H1 (cell line): ENCODE results near the gene PTPRD. TPM values are rescaled to one million over a fixed set of nuclear protein-coding genes. Genes with fewer than 3 reads are reported as not detected.

Experiments used
- CTCF ChIA-PET: fragments of 300-600 bp; sonication (Branson Sonifier 250); formaldehyde crosslinking; loops from one replicate; lab custom pipeline; 2021; ENCODE audit not compliant: partially characterized antibody; lab: Charles Lee
- POLR2A ChIA-PET: fragments of 300-600 bp; sonication (Branson Sonifier 250); formaldehyde crosslinking; loops from one replicate; lab custom pipeline; 2021; ENCODE audit warnings: inconsistent platforms; ENCODE audit not compliant: partially characterized antibody; lab: Charles Lee
- DNase-seq, 2 experiments: peaks; one replicate each; pipeline versions ENCODE4 v3.0.0 to v3.0.0-alpha.2; 2010 to 2022; ENCODE audit warnings: low spot score in 2 of 2, low read depth in 1 of 2, mixed read lengths in 1 of 2
- FAIRE-seq: peaks from 2 replicates; lab custom pipeline; 2011; peaks lifted over from hg19 to GRCh38; lab: Jason Lieb, UNC
- H2AFZ ChIP-seq: 2 replicates; pipeline ENCODE4 v1.8.1; 2012; ENCODE audit warnings: low read length, inconsistent platforms
- H2AK5ac ChIP-seq: 2 replicates; pipeline ENCODE4 v1.6.1; 2013; ENCODE audit warnings: low read depth, low read length
- H2BK120ac ChIP-seq: replicated peaks from 2 replicates; pipeline ENCODE3; 2013; ENCODE audit warnings: low read depth, low read length, inconsistent platforms
- H2BK12ac ChIP-seq: 2 replicates; pipeline ENCODE4 v1.6.1; 2013; ENCODE audit warnings: low read depth, low read length
- H2BK15ac ChIP-seq: 2 replicates; pipeline ENCODE4 v1.6.1; 2013; ENCODE audit warnings: low read length
- H2BK20ac ChIP-seq: 2 replicates; pipeline ENCODE4 v1.6.1; 2013; ENCODE audit warnings: low read length
- H2BK5ac ChIP-seq: 2 replicates; pipeline ENCODE4 v1.6.1; 2013; ENCODE audit warnings: low read depth, low read length
- H3K14ac ChIP-seq: 2 replicates; pipeline ENCODE4 v1.6.1; 2013; ENCODE audit warnings: inconsistent platforms; ENCODE audit not compliant: insufficient read length
- H3K18ac ChIP-seq: 2 replicates; pipeline ENCODE4 v1.6.1; 2013; ENCODE audit warnings: low read length; ENCODE audit errors: extremely low read depth
- H3K23ac ChIP-seq: 2 replicates; pipeline ENCODE4 v1.6.1; 2013; ENCODE audit warnings: inconsistent platforms; ENCODE audit not compliant: insufficient read length
- H3K23me2 ChIP-seq: 2 replicates; pipeline ENCODE4 v1.6.1; 2013; ENCODE audit warnings: low read depth, low read length
- H3K27ac ChIP-seq: 2 replicates; pipeline ENCODE4 v1.6.1; 2011; ENCODE audit warnings: low read depth, low read length, inconsistent platforms
- H3K27me3 ChIP-seq, 4 experiments: replicated peaks in 1 of 4; 1 replicate in 1 of 4; 2 replicates in 3 of 4; pipeline versions ENCODE4 v1.6.1 to v1.8.1; 2011 to 2013; ENCODE audit warnings: low read length in 3 of 4, mild to moderate bottlenecking in 3 of 4, inconsistent platforms in 2 of 4, mixed read lengths in 2 of 4, moderate library complexity in 1 of 4; ENCODE audit not compliant: control insufficient read depth in 3 of 4, insufficient read depth in 3 of 4; ENCODE audit errors: extremely low read depth in 1 of 4
- H3K36me3 ChIP-seq, 4 experiments: 2 replicates each; pipeline versions ENCODE4 v1.6.1 to v1.8.1; 2011 to 2013; ENCODE audit warnings: mild to moderate bottlenecking in 4 of 4, low read length in 3 of 4, moderate library complexity in 2 of 4, control low read depth in 1 of 4, inconsistent platforms in 1 of 4; ENCODE audit not compliant: insufficient read depth in 4 of 4, control insufficient read depth in 2 of 4
- H3K4ac ChIP-seq: replicated peaks from 2 replicates; pipeline ENCODE3; 2013; ENCODE audit warnings: low read length, low read depth, mixed read lengths, inconsistent platforms; ENCODE audit not compliant: insufficient read length
- H3K4me1 ChIP-seq, 4 experiments: replicated peaks in 1 of 4; 1 replicate in 1 of 4; 2 replicates in 3 of 4; pipeline versions ENCODE4 v1.6.1 to v1.8.1; 2011 to 2013; ENCODE audit warnings: low read length in 3 of 4, inconsistent platforms in 2 of 4, mixed read lengths in 1 of 4; ENCODE audit not compliant: insufficient read depth in 4 of 4, control insufficient read depth in 3 of 4
- H3K4me2 ChIP-seq, 2 experiments: 2 replicates each; pipeline versions ENCODE4 v1.6.1 to v1.8.1; 2011 to 2013; ENCODE audit warnings: low read depth in 2 of 2, low read length in 2 of 2, control low read depth in 1 of 2, inconsistent platforms in 1 of 2, mild to moderate bottlenecking in 1 of 2; ENCODE audit not compliant: insufficient read depth in 1 of 2
- H3K4me3 ChIP-seq, 4 experiments: fragments of 200-600, 300-600 bp in 1 of 4; sonication (generic), shearing (Covaris generic), sonication (Bioruptor Twin) in 1 of 4; 2 replicates each; pipeline versions ENCODE4 v1.5.1 to v1.8.1; 2011 to 2016; ENCODE audit warnings: low read length in 4 of 4, low read depth in 3 of 4, control low read depth in 2 of 4, inconsistent platforms in 2 of 4, mild to moderate bottlenecking in 2 of 4, mixed read lengths in 1 of 4, moderate library complexity in 1 of 4; ENCODE audit not compliant: insufficient read depth in 2 of 4; ENCODE audit errors: extremely low read depth in 1 of 4
- H3K56ac ChIP-seq: replicated peaks from 2 replicates; pipeline ENCODE3; 2013; ENCODE audit warnings: low read depth, mild to moderate bottlenecking, mixed read lengths, low read length, inconsistent platforms; ENCODE audit not compliant: insufficient read length
- H3K79me1 ChIP-seq: 2 replicates; pipeline ENCODE4 v1.6.1; 2013; ENCODE audit warnings: low read depth, low read length, control low read depth
- H3K79me2 ChIP-seq, 2 experiments: 2 replicates each; pipeline versions ENCODE4 v1.6.1 to v1.8.1; 2012 to 2013; ENCODE audit warnings: low read length in 2 of 2, mild to moderate bottlenecking in 2 of 2, inconsistent platforms in 1 of 2; ENCODE audit not compliant: insufficient read depth in 2 of 2, control insufficient read depth in 1 of 2
- H3K9ac ChIP-seq, 4 experiments: replicated peaks in 1 of 4; 1 replicate in 1 of 4; 2 replicates in 3 of 4; pipeline versions ENCODE4 v1.6.1 to v1.8.1; 2011 to 2013; ENCODE audit warnings: low read depth in 3 of 4, low read length in 3 of 4, control low read depth in 2 of 4, mild to moderate bottlenecking in 2 of 4, moderate library complexity in 2 of 4, inconsistent platforms in 1 of 4; ENCODE audit errors: extremely low read depth in 1 of 4
- H3K9me3 ChIP-seq, 2 experiments: 2 replicates each; pipeline versions ENCODE4 v1.6.1 to v1.8.1; 2012 to 2013; ENCODE audit warnings: mild to moderate bottlenecking in 2 of 2, moderate library complexity in 2 of 2, control low read depth in 1 of 2, inconsistent platforms in 1 of 2, low read depth in 1 of 2, low read length in 1 of 2, mixed read lengths in 1 of 2; ENCODE audit not compliant: insufficient read depth in 2 of 2
- H4K20me1 ChIP-seq, 2 experiments: replicated peaks in 1 of 2; 2 replicates each; pipeline versions ENCODE3 to v1.8.1; 2011 to 2013; ENCODE audit warnings: inconsistent platforms in 2 of 2, low read length in 2 of 2, mild to moderate bottlenecking in 1 of 2; ENCODE audit not compliant: insufficient read depth in 2 of 2, control insufficient read depth in 1 of 2
- H4K5ac ChIP-seq: 2 replicates; pipeline ENCODE4 v1.6.1; 2013; ENCODE audit warnings: low read length, low read depth, mixed read lengths, inconsistent platforms; ENCODE audit not compliant: insufficient read length
- H4K8ac ChIP-seq: 2 replicates; pipeline ENCODE4 v1.8.0; 2013; ENCODE audit warnings: mild to moderate bottlenecking, moderate library complexity, low read length, inconsistent platforms; ENCODE audit not compliant: insufficient read depth; ENCODE audit errors: extremely low read depth
- H4K91ac ChIP-seq: replicated peaks from 2 replicates; pipeline ENCODE3; 2013; ENCODE audit warnings: low read length, mixed read lengths, inconsistent platforms; ENCODE audit not compliant: insufficient read length
- BACH1 ChIP-seq: IDR thresholded peaks from 2 replicates; pipeline ENCODE4 v1.6.1; 2012; ENCODE audit warnings: low read length, improper control_type of control experiment
- BCL11A ChIP-seq, 2 experiments: IDR thresholded peaks; one replicate each; pipeline ENCODE4 v1.6.1; 2011; ENCODE audit warnings: low read depth in 2 of 2, low read length in 2 of 2, mild to moderate bottlenecking in 2 of 2
- BRCA1 ChIP-seq: IDR thresholded peaks from 2 replicates; pipeline ENCODE4 v1.6.1; 2012; ENCODE audit warnings: low read depth, low read length, improper control_type of control experiment
- CBX5 ChIP-seq: fragments of 300-800, 300-1000 bp; sonication (generic); IDR thresholded peaks from 2 replicates; pipeline ENCODE4 v1.7.1; 2016; ENCODE audit warnings: antibody characterized with exemption, low read length, low read depth
- CHD2 ChIP-seq: IDR thresholded peaks from 2 replicates; pipeline ENCODE4 v1.6.1; 2012; ENCODE audit warnings: low read length, improper control_type of control experiment
- CREB1 ChIP-seq: IDR thresholded peaks from 2 replicates; pipeline ENCODE4 v1.6.1; 2012; ENCODE audit warnings: inconsistent platforms
- KDM5A ChIP-seq: fragments of 200-600 bp; IDR thresholded peaks from 2 replicates; pipeline ENCODE4 v1.7.1; 2012; ENCODE audit warnings: mild to moderate bottlenecking, low read length, inconsistent platforms, mixed read lengths
- POLR2AphosphoS5 ChIP-seq: IDR thresholded peaks from 2 replicates; pipeline ENCODE4 v1.6.1; 2011; ENCODE audit warnings: low read depth, low read length
- POU5F1 ChIP-seq: IDR thresholded peaks from 2 replicates; pipeline ENCODE4 v1.6.1; 2011; ENCODE audit warnings: low read depth, mild to moderate bottlenecking, low read length, moderate library complexity
- RAD21 ChIP-seq, 2 experiments: IDR thresholded peaks in 1 of 2; conservative IDR thresholded peaks in 1 of 2; 2 replicates each; pipeline ENCODE4 v1.6.1; 2011; ENCODE audit warnings: low read depth in 2 of 2, low read length in 2 of 2, improper control_type of control experiment in 1 of 2, inconsistent platforms in 1 of 2, mild to moderate bottlenecking in 1 of 2, moderate library complexity in 1 of 2
- RNF2 ChIP-seq: fragments of 200-900, 300-1000 bp; sonication (generic); IDR thresholded peaks from 2 replicates; pipeline ENCODE4 v1.7.1; 2016; ENCODE audit warnings: borderline replicate concordance, low read depth, mild to moderate bottlenecking, antibody characterized with exemption, low read length; ENCODE audit not compliant: poor library complexity, severe bottlenecking; ENCODE audit errors: missing control alignments
- SIN3A ChIP-seq, 2 experiments: IDR thresholded peaks in 1 of 2; conservative IDR thresholded peaks in 1 of 2; 2 replicates each; pipeline ENCODE4 v1.6.1; 2011 to 2012; ENCODE audit warnings: low read length in 2 of 2, improper control_type of control experiment in 1 of 2, low read depth in 1 of 2, mild to moderate bottlenecking in 1 of 2
- TBP ChIP-seq: IDR thresholded peaks from 2 replicates; pipeline ENCODE4 v1.6.1; 2011; ENCODE audit warnings: low read depth, low read length, improper control_type of control experiment
- ZNF274 ChIP-seq: IDR thresholded peaks from 2 replicates; pipeline ENCODE4 v1.7.0; 2012; ENCODE audit warnings: low read length, borderline replicate concordance; ENCODE audit errors: extremely low read depth
- WGBS, 2 experiments: shearing (Covaris generic) in 1 of 2; methylation state at CpG; one replicate each; pipeline versions ENCODE4 v1.1.6 to v1.1.7; 2013 to 2015; ENCODE audit warnings: low lambda C conversion rate in 2 of 2, mixed read lengths in 2 of 2, inconsistent platforms in 1 of 2, low coverage in 1 of 2, missing lambda C conversion rate in 1 of 2; ENCODE audit not compliant: insufficient replicate concordance in 2 of 2, insufficient coverage in 1 of 2, insufficient read length in 1 of 2; ENCODE audit errors: extremely low coverage in 1 of 2, missing lambda C conversion rate in 1 of 2; 5-methylcytosine and 5-hydroxymethylcytosine counted together
- polyA plus RNA-seq, 7 experiments: library from polyadenylated mRNA; depleted of rRNA in 3 of 7; stranded (reverse) in 5 of 7; unstranded in 2 of 7; fragments of >200 nt in 5 of 7; fragments of 200-250 nt in 2 of 7; gene quantifications; 1 replicate in 5 of 7; 2 replicates in 1 of 7; 4 replicates in 1 of 7; pipeline versions ENCODE4 v1.2.1 to v1.2.3, GENCODE V29; 2011 to 2013; ENCODE audit warnings: missing spikeins in 2 of 7, mixed read lengths in 2 of 7
- total RNA-seq: library from RNA; stranded (reverse); fragmentation: NEBNext Ultra II Directional; extraction: Animal tissue kit (Norgen Biotek cat#: 25700); gene quantifications from 2 replicates; pipeline ENCODE4 v1.2.1, GENCODE V29; 2021

PTPRD gene
- total and polyA plus RNA-seq, 2 of the 8 experiments (the other 6 are each of a cell fraction or from before 2014, with no cell fraction given) = 17.2 to 77.0 TPM

DNA sequence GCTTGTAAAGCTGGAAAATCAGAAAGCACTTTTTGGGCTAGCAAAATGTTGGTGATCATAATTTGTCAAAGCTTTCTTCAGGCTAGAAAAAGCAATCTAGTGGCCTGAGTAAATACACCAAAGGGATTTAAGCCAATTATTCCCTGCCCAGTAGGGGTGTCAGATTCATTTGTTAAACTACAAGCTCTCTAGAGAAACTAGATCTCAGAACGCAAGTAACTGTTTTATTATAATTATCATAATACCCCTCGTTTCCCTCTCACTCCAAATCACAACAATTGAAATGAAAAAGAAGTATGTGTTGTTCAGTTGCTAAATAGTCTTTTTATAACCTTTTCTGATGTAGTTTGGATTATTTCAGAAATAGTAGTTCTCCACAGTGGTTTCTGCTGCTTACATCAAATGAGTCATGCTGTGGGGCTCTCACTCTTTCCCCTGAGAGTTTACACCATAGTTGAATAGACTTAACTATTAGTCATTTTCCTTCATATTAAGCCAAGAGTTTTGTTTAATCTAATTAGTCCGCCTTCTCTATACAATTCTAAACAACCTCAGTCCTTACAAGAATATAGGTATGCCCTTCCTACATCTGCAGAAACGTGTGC lies 1894.6 kb downstream of the PTPRD start:
- DNase-seq (no peak), FAIRE-seq (no peak)
- Histone ChIP-seq H2BK15ac (no peak overlapping the region), H3K79me2 (no peaks in the 10 kb centered on the region), H3K4ac (no peak overlapping the region), H2BK5ac (no peak overlapping the region), H3K4me2 (no peak overlapping the region; a peak in 1 of 4 replicates), H3K9ac (no peak overlapping the region), H2BK20ac (no peak overlapping the region), H4K5ac (no peak overlapping the region), H3K36me3 (no peaks in the 10 kb centered on the region), H3K14ac (no peak overlapping the region), H3K9me3 (no peaks in the 10 kb centered on the region), H3K23me2 (no peaks in the 10 kb centered on the region), H2AK5ac (no peak overlapping the region), H3K27ac (no peak overlapping the region), H3K4me1 (peaks cover 0 to 20% (median 10%) of the 10 kb centered on the region in 4 experiments; a peak in 4 of 7 replicates), H2AFZ (no peak overlapping the region; the same call in 1 of the 2 replicates), H3K79me1 (0 out of 2 replicates have a peak, but pooled peaks cover 3% of the 10 kb centered on the region), H2BK120ac (no peak overlapping the region), H4K91ac (no peak overlapping the region), H3K27me3 (no peaks in the 10 kb centered on the region), H4K8ac (no peak overlapping the region), H3K23ac (no peak overlapping the region), H3K18ac (no peak overlapping the region), H3K56ac (no peak overlapping the region), H2BK12ac (no peak overlapping the region), H4K20me1 (no peaks in the 10 kb centered on the region), H3K4me3 (no peak overlapping the region)
- WGBS, 2 experiments = 43% methylated on average over 4 of the region's 4 CpGs; no CpG with 5 or more reads in 1 of the 2 experiments
- ChIA-PET CTCF (interaction anchor here (1.0 to 1.9 kb wide), 3 partner anchors 8 to 26 kb away, joined by 3 to 6 read pairs (median 4); no protein-coding TSS in a partner anchor), POLR2A (no interaction called here)
- TF ChIP-seq CHD2 (no peak), BACH1 (no peak), RNF2 (no peak), KDM5A (no peak), ZNF274 (no peak), BRCA1 (no peak), TBP (no peak), POU5F1 (no peak), SIN3A (conservative IDR thresholded peaks at IDR 0.05 in 1 of 2, IDR thresholded peaks at IDR 0.05 in 1 of 2; ENCODE audit: low read depth in 1 of 2, low read length in 2 of 2) (no peak), POLR2AphosphoS5 (no peak), RAD21 (IDR thresholded peaks at IDR 0.05 in 1 of 2, conservative IDR thresholded peaks at IDR 0.05 in 1 of 2; ENCODE audit: low read depth in 2 of 2, low read length in 2 of 2) (no peak), CREB1 (no peak), BCL11A (IDR thresholded peaks at IDR 0.05; ENCODE audit: low read depth in 2 of 2, low read length in 2 of 2) (no peak), CBX5 (no peak)
